HepG2 (cell line): ENCODE data around the gene PHKB. TPM values are rescaled to one million over a fixed set of nuclear protein-coding genes. Genes with fewer than 3 reads are reported as not detected.

Source experiments
- ATF2 ChIP-seq: sonication (generic); formaldehyde crosslinking; IDR thresholded peaks from 2 replicates; pipeline ENCODE4 v1.4.0; 2020; ENCODE audit warnings: missing genetic modification reagents
- ATRX ChIP-seq: sonication (generic); formaldehyde crosslinking; IDR thresholded peaks from 2 replicates; pipeline ENCODE4 v1.4.0; 2020; ENCODE audit warnings: missing genetic modification reagents, borderline replicate concordance
- CEBPG ChIP-seq: IDR thresholded peaks from 2 replicates; pipeline ENCODE4 v1.6.1; 2016
- DNMT3B ChIP-seq: conservative IDR thresholded peaks from 2 replicates; pipeline ENCODE4 v1.6.1; 2016; ENCODE audit warnings: missing biosample characterization, control low read depth
- DRAP1 ChIP-seq: IDR thresholded peaks from 2 replicates; pipeline ENCODE4 v1.6.1; 2016; ENCODE audit warnings: missing genetic modification reagents, missing compliant biosample characterization
- EEA1 ChIP-seq: sonication (generic); formaldehyde crosslinking; IDR thresholded peaks from 2 replicates; pipeline ENCODE4 v1.5.1; 2020; ENCODE audit warnings: mild to moderate bottlenecking, missing genetic modification reagents, borderline replicate concordance
- ERF ChIP-seq: IDR thresholded peaks from 2 replicates; pipeline ENCODE4 v1.6.1; 2018; ENCODE audit warnings: missing biosample characterization, missing genetic modification reagents
- HNF1B ChIP-seq: sonication (generic); formaldehyde crosslinking; IDR thresholded peaks from 2 replicates; pipeline ENCODE4 v1.5.1; 2020; ENCODE audit warnings: mild to moderate bottlenecking, moderate library complexity, missing genetic modification reagents
- KDM3A ChIP-seq: IDR thresholded peaks from 2 replicates; pipeline ENCODE4 v1.6.1; 2018; ENCODE audit warnings: low read depth, missing compliant biosample characterization
- LBX2 ChIP-seq: sonication (generic); formaldehyde crosslinking; IDR thresholded peaks from 2 replicates; pipeline ENCODE4 v1.5.0; 2020; ENCODE audit warnings: missing genetic modification reagents, mild to moderate bottlenecking, borderline replicate concordance
- MAFK ChIP-seq, 2 experiments: IDR thresholded peaks in 1 of 2; conservative IDR thresholded peaks in 1 of 2; 2 replicates each; pipeline ENCODE4 v1.6.1; 2011; ENCODE audit warnings: improper control_type of control experiment in 2 of 2, low read length in 2 of 2
- MBNL3 ChIP-seq: fragments of 250-450 bp; sonication (Bioruptor Pico); conservative IDR thresholded peaks from 2 replicates; pipeline ENCODE4 v1.8.0; 2022; ENCODE audit warnings: mild to moderate bottlenecking, inconsistent platforms
- MTERF4 ChIP-seq: sonication (generic); formaldehyde crosslinking; IDR thresholded peaks from 2 replicates; pipeline ENCODE4 v1.8.0; 2023; ENCODE audit warnings: mild to moderate bottlenecking, missing genetic modification reagents
- PITX1 ChIP-seq: sonication (generic); formaldehyde crosslinking; IDR thresholded peaks from 2 replicates; pipeline ENCODE4 v1.5.1; 2020; ENCODE audit warnings: mild to moderate bottlenecking, missing genetic modification reagents
- PRMT3 ChIP-seq: sonication (generic); formaldehyde crosslinking; IDR thresholded peaks from 2 replicates; pipeline ENCODE4 v1.8.1; 2022; ENCODE audit warnings: low read depth, mild to moderate bottlenecking, moderate library complexity, missing genetic modification reagents, borderline replicate concordance
- RFX3 ChIP-seq: IDR thresholded peaks from 2 replicates; pipeline ENCODE4 v1.6.1; 2016; ENCODE audit warnings: missing biosample characterization, missing genetic modification reagents
- SMC3 ChIP-seq: IDR thresholded peaks from 2 replicates; pipeline ENCODE4 v1.6.1; 2011; ENCODE audit warnings: low read length, improper control_type of control experiment
- SRSF4 ChIP-seq: fragments of 200-400 bp; formaldehyde crosslinking; IDR thresholded peaks from one replicate; pipeline ENCODE4 v1.6.1; 2018; ENCODE audit warnings: mild to moderate bottlenecking, low read depth, low read length, moderate library complexity; ENCODE audit not compliant: poor library complexity, severe bottlenecking
- TARDBP ChIP-seq: sonication (generic); formaldehyde crosslinking; IDR thresholded peaks from 2 replicates; pipeline ENCODE4 v1.8.0; 2022; ENCODE audit warnings: mild to moderate bottlenecking, missing genetic modification reagents
- TBL1XR1 ChIP-seq: fragments of 150-350 bp; IDR thresholded peaks from 2 replicates; pipeline ENCODE4 v1.6.1; 2014; ENCODE audit warnings: borderline replicate concordance, low read length; ENCODE audit not compliant: partially characterized antibody
- ZFX ChIP-seq: sonication (generic); formaldehyde crosslinking; IDR thresholded peaks from 2 replicates; pipeline ENCODE4 v1.4.0; 2020; ENCODE audit warnings: mild to moderate bottlenecking, low read depth, missing genetic modification reagents, moderate library complexity
- ZNF20 ChIP-seq: sonication (generic); formaldehyde crosslinking; IDR thresholded peaks from 2 replicates; pipeline ENCODE4 v1.4.0; 2020; ENCODE audit warnings: mild to moderate bottlenecking, moderate library complexity, missing genetic modification reagents
- ZNF326 ChIP-seq: sonication (generic); formaldehyde crosslinking; IDR thresholded peaks from 2 replicates; pipeline ENCODE4 v1.4.0; 2020; ENCODE audit warnings: missing genetic modification reagents, borderline replicate concordance
- ZNF441 ChIP-seq: sonication (generic); formaldehyde crosslinking; IDR thresholded peaks from 2 replicates; pipeline ENCODE4 v1.7.0; 2021; ENCODE audit warnings: missing genetic modification reagents, borderline replicate concordance
- ZNF530 ChIP-seq: sonication (generic); formaldehyde crosslinking; IDR thresholded peaks from 2 replicates; pipeline ENCODE4 v1.5.0; 2020; ENCODE audit warnings: low read depth, mild to moderate bottlenecking, missing genetic modification reagents
- ZNF563 ChIP-seq: sonication (generic); formaldehyde crosslinking; IDR thresholded peaks from 2 replicates; pipeline ENCODE4 v1.8.0; 2022; ENCODE audit warnings: mild to moderate bottlenecking, moderate library complexity, missing genetic modification reagents
- ZNF674 ChIP-seq: sonication (generic); formaldehyde crosslinking; IDR thresholded peaks from 2 replicates; pipeline ENCODE4 v1.5.0; 2020; ENCODE audit warnings: low read depth, mild to moderate bottlenecking, missing genetic modification reagents
- ZNF790 ChIP-seq: sonication (generic); formaldehyde crosslinking; IDR thresholded peaks from 2 replicates; pipeline ENCODE4 v1.8.0; 2022; ENCODE audit warnings: missing genetic modification reagents, mild to moderate bottlenecking, borderline replicate concordance
- polyA plus RNA-seq, 8 experiments: library from polyadenylated mRNA; depleted of rRNA in 3 of 8; stranded (reverse) in 7 of 8; unstranded in 1 of 8; fragments of >200 nt; fragmentation: Illumina TruSeq in 4 of 8; extraction: Trizol in 4 of 8; gene quantifications; 2 replicates each; pipeline versions ENCODE4 v1.2.1 to v1.2.3, GENCODE V29; 2011 to 2016; ENCODE audit warnings: low read depth in 4 of 8, missing spikeins in 1 of 8, mixed read lengths in 1 of 8; ENCODE audit not compliant: insufficient read depth in 1 of 8
- total RNA-seq, 5 experiments: library from RNA; depleted of rRNA; stranded (reverse); fragments of >200 nt; fragmentation: Illumina TruSeq; extraction: Trizol; gene quantifications; 2 replicates each; pipeline ENCODE4 v1.2.3, GENCODE V29; 2016; ENCODE audit warnings: low read depth in 1 of 5

PHKB gene
- total and polyA plus RNA-seq, 2 of the 13 experiments (the other 11 are each of a cell fraction or from before 2014, with no cell fraction given), result 66.0 to 80.8 TPM

- TF ChIP-seq ZNF563 (CRISPR knock-in tag), result no peak
- no peak for TF ChIP-seq ZNF790
- TF ChIP-seq KDM3A (CRISPR knock-in tag), result no peak
- peak; percentile 81 for TF ChIP-seq ERF (CRISPR knock-in tag)
- TF ChIP-seq MAFK (conservative IDR thresholded peaks at IDR 0.05 in 1 of 2, IDR thresholded peaks at IDR 0.05 in 1 of 2; ENCODE audit: low read length in 2 of 2), result no peak
- 0 out of 2 replicates have a peak, but pooled peaks have one; percentile 42 for TF ChIP-seq ZNF441
- no peak for TF ChIP-seq ATRX (CRISPR knock-in tag)
- TF ChIP-seq ZNF326, result no peak
- no peak for TF ChIP-seq LBX2 (CRISPR knock-in tag)
- no peak for TF ChIP-seq ZNF530
- no peak for TF ChIP-seq ZFX (CRISPR knock-in tag)
- TF ChIP-seq SMC3, result no peak
- no peak for TF ChIP-seq ATF2 (CRISPR knock-in tag)
- peak; percentile 11; the same call in 1 of the 2 replicates for TF ChIP-seq RFX3 (CRISPR knock-in tag)
- no peak; the same call in 1 of the 2 replicates for TF ChIP-seq DRAP1 (CRISPR knock-in tag)
- TF ChIP-seq ZNF20 (CRISPR knock-in tag), result no peak
- TF ChIP-seq SRSF4, result no peak
- TF ChIP-seq ZNF674, result no peak
- no peak for TF ChIP-seq PRMT3 (CRISPR knock-in tag)
- peak; percentile 70 for TF ChIP-seq PITX1 (CRISPR knock-in tag)
- peak; percentile 77 for TF ChIP-seq HNF1B
- no peak for TF ChIP-seq MTERF4 (CRISPR knock-in tag)
- 0 out of 2 replicates have a peak, but pooled peaks have one; percentile 68 for TF ChIP-seq DNMT3B
- no peak for TF ChIP-seq MBNL3 (CRISPR knock-in tag)
- TF ChIP-seq TARDBP (CRISPR knock-in tag), result peak; percentile 76; the same call in 1 of the 2 replicates
- TF ChIP-seq EEA1 (CRISPR knock-in tag), result no peak
- TF ChIP-seq CEBPG (CRISPR knock-in tag), result peak; percentile 79
- peak; percentile 60 for TF ChIP-seq TBL1XR1
These were observed 14.7 kb downstream of the PHKB start (continued) for GRCh38 chr16:47475786-47476185.
